Epidermal melanocyte (primary cell): Measurements from ENCODE around the gene WAC.
"Not testable (repeated sequence)": the region's sequence is repeated elsewhere in the genome, so short reads cannot be mapped to it uniquely, and the experiment has no call there.

Source experiments
- DNase-seq: peaks from one replicate; pipeline ENCODE4 v3.0.0; 2011; ENCODE audit warnings: low spot score; ENCODE audit not compliant: insufficient read length

WAC gene, protein sequence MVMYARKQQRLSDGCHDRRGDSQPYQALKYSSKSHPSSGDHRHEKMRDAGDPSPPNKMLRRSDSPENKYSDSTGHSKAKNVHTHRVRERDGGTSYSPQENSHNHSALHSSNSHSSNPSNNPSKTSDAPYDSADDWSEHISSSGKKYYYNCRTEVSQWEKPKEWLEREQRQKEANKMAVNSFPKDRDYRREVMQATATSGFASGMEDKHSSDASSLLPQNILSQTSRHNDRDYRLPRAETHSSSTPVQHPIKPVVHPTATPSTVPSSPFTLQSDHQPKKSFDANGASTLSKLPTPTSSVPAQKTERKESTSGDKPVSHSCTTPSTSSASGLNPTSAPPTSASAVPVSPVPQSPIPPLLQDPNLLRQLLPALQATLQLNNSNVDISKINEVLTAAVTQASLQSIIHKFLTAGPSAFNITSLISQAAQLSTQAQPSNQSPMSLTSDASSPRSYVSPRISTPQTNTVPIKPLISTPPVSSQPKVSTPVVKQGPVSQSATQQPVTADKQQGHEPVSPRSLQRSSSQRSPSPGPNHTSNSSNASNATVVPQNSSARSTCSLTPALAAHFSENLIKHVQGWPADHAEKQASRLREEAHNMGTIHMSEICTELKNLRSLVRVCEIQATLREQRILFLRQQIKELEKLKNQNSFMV

DNA sequence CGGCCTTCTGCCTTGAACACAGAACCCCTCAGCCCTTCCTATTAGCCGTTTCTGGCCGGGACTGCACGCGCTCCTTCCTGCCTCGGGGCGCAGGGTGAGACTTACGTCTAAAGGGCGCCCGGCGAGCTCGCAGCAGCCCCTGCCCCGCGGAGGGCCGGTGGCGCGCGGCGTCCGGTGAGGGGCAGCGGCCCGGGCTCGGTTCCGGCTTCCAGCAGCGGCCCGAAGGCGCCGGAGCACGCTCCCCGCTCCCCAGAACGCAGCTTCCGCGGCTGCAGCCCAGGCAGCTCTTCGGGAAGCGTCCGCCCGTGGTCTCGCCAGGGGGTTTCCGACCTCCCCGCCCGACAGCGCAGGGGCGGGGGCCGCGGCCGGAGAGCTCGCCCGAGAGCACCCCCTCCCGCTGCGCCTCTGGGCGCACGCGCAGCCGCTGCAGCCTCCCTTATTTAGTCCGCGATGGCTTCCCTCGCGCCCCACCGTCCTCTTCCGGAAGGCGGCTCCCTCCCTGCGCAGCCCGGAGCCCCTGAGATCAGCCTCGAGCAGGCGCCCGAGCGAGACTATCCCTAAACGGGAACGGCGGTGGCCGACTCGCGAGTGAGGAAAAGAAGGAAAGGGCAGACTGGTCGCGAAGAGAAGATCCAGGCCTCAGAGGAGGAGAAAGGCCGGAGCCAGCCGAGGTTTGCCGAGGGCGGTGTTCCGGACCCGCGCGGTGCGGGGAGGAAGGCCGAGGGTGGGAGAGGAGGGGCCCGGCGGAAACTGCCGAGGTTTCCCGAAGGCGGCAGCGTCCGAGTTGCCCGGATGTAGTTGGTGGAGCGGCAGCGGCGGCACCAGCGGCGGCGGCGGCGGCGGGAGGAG lies at the start of gene WAC:
WAC (plus strand) TSS at position 782 of the 849 bp plus-strand sequence. CDS start 462 bp downstream, outside the sequence.
- DNase-seq, result peak; percentile 79

DNA sequence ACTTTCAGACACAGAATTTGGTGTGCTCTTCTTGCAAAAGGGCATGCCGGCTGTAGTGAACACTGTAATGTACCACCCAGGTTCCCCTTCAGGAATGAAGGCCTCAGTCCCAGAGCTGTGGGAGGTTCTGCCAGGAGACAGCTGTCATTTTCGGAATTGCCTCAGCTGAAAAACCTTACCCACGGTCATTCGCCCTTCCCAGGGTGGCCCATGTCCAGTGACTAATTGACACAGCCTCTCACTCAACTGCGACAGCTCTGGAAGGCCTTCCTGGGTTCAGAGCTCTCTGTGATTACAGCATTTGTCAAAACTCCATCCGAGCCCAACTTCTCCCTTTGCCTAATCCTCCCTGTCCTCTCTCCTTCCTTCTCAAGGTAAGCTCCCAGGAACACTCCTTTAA lies 43.7 kb upstream of the WAC start:
- no peak for DNase-seq

DNA sequence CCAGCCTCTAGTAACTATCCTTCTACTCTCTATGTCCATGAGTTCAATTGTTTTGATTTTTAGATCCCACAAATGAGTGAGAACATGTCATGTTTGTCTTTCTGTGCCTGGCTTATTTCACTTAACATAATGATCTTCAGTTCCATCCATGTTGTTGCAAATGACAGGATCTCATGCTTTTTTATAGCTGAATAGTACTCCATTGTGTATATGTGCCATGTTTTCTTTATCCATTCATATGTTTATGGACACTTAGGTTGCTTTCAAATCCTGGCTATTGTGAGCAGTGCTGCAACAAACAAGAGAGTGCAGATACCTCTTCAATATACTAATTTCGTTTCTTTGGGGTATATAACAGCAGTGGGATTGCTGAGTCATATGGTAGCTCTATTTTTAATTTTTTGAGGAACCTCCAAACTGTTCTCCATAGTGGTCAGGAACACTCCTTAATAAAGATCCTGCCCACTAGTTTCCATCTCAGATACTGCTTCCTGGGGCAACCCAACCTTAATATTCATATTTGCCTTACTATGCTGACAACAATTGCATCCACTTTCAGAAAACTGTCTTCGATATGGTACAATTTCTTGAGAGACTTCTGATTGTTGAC lies 42.6 kb upstream of the WAC start:
- not testable (repeated sequence) for DNase-seq

DNA sequence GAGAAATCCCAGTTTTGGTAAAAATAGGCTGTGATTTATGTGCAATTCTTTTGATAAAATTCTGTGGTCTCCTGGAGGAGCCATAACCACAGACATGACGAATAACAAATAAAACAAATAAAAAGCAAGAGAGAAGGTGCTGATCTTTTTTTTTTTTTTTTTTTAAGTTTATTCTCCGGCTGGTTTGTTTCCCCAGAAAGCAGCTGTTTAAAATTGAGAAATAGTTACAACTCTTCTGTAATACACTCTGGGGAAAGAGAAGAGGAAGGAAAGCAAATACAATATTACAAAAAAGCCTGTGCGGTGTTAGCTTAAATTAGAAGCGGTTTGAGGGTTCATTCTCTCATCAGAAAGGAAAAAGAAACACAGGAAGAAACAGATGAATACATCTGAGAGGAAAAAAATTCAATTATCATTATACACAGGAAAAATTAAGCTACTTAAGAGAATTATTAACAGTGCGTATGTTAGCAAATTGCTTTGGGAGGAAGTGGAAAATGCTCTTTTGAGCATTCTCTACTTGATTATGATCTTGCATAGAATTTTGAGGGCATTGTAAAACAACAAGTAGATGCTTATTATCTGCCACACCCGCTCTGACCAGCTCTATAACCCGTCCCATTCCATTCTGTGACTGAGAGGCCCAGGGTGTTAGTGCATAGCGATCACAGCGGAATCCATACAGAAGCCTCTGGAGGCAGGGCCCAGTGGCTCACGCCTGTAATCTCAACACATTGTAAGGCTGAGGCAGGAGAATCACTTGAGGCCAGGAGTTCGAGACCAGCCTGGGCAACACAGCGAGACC lies 40.6 kb upstream of the WAC start:
- no peak for DNase-seq

DNA sequence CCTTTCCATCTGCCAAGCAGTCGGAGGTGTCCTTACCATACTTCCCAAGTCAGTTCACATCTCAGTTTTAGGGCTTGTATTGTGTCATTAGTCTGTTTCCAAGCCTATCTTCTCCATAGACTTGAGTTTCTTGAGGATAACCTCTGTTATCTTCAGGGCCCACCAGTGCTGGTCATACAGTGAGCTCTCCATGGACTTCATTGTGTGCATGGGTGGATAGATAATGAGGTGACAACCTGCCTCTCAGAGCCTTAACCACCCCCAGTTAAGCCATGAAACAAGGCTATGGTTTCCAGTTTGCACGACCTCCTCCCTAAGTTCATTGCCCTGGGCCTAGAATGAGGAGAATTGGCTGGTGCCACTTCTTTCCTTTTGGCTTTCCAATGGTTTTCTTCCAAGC lies 38.5 kb upstream of the WAC start:
- DNase-seq, result no peak

DNA sequence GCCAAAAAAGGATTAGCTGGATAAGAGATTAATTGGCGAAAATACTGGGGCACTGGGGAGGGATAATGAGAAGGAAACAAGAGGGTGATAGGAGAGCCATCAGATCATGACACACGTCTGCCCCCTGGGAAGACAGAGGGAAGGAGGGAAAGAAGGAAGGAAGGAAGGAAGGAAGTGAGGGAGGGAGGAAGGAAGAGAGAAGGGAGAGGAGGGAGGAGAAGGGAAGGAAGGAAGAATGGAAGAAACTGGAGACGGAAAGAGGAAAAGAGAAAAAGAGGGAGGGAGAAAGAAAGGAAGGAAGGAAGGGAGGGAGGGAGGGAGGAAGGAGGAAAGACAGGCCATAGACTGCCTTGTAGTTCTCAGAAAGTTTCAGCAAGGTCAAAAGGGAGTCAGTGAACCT lies 37.8 kb upstream of the WAC start:
- no peak for DNase-seq

DNA sequence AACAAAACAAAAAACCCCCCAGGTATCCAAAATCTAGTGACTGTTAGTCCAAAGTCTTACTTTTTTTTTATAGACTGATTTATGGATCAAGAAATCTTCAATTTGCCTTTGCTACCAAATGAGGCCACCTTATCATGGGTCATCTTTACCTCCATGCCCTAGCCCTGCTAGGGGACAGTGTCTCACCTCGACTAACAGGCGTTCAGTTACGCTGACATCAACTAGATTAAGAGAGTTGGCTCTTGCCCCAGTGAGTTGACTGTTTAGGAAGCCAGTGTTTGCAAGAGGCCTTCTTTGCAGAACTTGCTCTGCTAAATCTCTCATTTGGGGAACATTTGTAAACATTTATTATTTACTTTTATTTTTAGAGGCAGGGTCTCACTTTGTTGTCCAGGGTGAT lies 36.9 kb upstream of the WAC start:
- no peak for DNase-seq

DNA sequence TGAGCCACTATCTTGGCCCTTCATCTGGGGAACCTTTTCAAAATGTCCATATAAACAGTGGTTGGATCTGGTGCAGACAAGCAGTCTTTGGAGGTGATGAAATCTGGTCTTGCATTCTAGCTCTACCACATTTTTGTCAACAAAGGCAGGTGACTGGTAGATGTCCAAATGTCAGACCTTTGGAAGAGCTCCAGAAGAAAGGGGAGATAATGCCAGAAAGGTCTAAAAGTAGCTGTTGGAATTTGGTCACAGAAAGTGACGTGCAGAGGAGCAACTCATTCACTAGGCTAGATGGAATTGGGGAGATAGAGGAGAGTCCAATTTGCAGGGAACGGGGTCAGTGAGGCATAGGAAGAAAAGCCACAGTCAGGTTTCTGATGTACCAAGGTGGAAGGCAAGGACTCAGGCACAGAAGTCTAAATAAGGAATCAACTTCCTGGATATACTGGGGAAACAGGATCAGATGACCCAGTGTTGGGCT lies 36.4 kb upstream of the WAC start:
- no peak for DNase-seq

DNA sequence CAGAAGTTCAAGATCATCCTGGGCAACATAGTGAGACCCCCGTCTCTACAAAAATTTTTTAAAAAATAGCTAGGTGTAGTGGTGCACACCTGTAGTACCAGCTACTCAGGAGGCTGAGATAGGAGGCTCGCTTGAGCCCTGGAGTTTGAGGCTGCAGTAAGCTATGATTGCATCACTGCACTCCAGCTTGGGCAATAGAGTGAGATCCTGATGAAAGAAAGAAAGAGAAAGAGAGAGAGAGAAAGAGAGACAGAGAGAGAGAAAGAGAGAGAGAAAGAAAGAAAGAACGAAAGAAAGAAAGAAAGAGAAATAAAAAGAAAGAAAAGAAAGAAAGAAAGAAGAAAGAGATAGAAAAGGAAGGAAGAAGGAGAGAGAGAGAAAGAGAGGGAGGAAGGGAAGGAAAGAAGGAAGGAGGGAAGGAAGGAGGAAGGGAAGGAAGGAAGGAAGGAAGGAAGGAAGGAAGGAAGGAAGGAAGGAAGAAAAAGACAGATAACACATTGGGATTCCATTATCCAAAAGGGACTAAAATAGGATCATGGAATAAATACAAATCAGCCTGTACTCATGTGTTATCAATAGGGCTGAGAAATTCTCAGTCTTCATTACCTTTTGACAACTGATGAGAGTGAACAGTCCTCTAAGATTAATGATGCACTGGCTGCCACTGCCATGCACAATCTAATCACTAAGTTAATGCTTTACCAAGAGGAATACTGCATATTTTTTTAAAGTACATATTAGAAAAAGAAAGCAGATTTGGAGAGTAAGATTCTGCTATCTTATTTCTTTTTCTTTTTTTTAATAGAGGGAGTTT lies 35.4 kb upstream of the WAC start:
- DNase-seq, result no peak

DNA sequence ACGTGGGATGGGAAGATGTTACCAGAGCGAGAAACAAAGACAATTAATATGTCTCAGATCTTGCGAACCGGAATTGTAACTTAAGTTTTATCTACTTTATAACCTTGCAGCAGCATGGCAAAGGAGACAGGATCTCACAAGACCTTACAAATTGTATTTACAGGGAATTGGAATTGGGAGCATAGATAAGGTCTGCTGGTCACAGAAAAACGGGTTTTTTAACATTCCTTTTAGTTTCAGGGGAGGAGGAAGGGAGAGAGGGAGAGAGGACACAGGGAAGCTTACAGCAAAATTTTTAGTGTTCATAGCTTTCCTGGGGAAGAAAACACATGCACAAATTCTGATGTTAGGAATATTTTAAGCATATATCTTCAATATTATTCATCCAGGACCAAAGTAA lies 32.7 kb upstream of the WAC start:
- not testable (repeated sequence) for DNase-seq

DNA sequence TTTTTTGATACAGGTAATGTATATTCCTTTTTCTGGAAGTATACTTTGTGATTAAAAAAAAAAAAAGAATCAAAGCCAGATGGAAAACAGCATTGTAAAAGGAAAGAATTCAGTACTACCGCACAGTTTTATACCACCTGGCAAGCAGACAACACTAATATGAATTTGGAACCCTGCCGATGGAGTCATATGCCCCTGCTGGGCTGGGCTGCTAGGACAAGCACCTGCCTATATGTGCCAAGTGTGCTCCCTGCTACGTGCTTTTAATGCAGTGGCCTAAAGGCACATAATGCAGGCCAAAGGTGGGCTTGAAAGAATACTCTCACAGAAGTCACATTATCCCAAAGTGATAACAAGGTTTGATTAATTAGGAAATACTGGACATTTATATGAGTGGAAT lies 29.8 kb upstream of the WAC start:
- DNase-seq, result no peak

DNA sequence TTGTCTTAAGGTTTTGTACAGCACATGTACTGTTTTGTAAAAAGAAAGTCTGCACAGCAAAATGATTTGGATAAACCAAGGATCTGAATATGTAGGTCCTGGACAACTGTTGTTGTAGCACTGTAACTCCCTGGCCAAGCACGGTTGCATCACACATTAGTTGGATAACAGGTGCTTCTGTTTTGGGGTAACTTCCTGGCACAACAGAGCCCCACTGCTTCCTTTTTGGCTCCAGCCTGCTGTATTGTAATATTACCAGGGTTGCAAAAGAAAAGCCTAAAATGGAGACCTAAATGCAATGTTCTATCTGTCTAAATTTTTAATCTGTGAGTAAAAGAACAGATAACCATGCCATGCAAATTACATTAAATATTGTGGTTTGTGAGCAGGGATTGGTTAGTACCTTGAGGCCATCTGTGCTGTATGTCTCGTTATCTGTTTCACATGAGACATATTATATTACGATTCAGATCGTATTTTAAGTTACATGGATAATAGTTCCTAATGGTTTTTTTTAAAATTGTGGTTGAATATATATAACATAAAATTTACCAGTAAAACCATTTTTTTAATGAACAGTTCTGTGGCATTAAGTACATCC lies 27.5 kb upstream of the WAC start:
- no peak for DNase-seq

DNA sequence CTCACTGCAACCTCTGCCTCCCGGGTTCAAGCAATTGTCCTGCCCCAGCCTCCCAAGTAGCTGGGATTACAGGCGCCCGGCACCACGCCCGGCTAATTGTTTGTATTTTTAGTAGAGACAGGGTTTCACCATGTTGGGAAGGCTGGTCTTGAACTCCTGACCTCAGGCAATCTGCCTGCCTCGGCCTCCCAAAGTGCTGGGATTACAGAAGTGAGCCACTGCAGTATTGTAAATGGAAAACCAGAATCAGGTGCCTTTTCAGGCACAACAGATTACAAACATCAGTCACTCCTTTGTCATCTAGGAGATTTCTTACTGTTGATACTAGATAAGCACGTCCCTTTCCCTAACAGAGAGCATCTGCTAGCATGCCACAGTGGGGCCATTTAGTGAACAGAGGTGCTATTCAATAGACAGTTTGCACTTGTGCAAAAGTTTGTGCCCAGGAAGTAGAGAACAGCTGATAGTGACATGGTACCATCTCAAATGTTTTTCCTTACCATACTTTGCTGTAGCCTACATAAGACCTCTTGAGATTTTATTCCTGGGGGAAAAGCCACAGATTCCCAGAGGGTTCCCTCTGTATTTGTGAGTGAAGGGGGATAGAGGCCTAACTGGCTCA lies 24.5 kb upstream of the WAC start:
- DNase-seq, result peak; percentile 22

DNA sequence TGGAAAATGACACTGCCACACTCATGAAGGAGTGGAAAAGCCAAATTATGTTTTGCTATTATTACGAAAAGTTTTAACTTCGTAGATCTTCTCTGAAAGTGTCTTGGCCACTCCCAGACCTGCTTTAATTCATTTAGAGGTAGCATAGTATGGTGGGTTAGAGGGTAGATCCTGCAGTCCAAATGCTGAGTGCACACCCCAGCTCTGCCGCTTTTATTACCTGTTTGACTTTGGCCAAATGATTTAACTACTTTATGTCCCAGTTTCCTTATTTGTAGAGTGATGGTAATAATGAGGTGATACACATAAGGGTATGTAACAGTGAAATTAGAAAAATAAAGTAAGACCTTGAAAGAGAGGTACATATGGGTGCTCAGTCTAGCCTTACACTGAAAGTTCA lies 23.6 kb upstream of the WAC start:
- no peak for DNase-seq

DNA sequence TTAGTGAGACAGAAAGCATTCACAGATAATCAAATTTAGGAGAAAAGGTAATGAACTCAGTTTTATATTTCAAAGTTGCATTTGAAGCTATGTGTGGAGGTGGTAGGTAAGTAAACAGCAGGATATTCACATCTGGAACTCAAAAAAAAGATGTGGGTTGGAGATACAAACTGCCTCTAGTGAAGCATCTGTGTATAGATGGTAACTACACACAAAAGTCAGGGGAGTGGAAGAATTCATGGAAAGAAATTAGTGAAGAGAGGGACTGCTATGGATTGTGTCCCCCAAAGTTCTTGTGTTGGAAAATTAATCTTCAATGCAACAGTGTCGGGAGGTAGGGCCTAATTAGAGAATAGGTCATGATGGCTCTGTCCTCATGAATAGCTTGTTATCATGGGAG lies 18.3 kb upstream of the WAC start:
- no peak for DNase-seq

DNA sequence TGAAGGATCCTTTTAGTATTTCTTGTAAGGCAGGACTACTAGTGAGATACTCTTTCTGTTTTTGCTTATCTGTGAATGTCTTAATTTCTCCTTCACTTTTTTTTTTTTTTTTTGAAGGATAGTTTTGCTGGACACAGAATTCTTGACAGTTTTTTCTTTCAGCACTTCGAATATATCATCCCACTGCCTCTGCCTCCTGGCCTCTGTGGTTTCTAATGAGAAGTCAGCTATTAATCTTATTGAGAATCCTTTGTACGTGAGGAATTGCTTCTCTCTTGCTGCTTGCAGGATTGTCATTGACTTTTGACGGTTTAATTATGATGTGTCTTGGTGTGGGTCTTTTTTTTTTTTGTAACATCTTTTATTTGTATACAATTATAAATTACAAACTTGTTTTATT lies 12.6 kb upstream of the WAC start:
- no peak for DNase-seq

DNA sequence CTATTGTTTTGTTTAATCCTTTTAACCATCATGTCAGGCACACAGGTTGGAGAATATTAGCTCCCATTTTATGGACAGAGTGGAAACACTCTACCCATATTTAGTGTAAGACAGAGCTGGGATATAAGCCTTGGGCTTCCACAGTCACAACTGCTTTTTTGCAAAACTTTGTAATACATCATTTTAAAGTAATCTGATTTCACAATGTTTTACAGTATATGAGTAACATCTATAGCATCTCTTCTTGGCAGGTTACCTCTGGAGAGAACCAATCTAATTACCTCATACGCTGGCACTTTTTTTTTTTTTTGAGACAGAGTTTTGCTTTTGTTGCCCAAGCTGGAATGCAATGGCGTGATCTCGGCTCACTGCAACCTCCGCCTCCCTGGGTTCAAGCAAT lies 12.1 kb upstream of the WAC start:
- DNase-seq, result not testable (repeated sequence)

DNA sequence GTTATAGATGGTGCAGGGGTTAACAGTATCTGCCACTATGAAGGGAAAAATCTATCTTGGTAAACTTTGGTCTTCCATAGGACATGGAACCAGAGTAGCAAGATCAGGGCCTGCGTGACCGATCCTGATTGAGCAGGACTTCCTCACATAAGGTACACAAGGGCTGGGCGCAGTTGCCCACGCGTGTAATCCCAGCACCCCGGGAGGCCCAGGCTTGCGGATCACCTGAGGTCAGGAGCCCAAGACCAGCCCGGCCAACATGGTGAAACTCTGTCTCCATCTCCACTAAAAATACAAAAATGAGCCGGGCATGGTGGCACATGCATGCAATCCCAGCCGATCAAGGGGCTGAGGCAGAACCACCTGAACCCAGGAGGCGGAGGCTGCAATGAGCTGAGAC lies 11.0 kb upstream of the WAC start:
- not testable (repeated sequence) for DNase-seq

DNA sequence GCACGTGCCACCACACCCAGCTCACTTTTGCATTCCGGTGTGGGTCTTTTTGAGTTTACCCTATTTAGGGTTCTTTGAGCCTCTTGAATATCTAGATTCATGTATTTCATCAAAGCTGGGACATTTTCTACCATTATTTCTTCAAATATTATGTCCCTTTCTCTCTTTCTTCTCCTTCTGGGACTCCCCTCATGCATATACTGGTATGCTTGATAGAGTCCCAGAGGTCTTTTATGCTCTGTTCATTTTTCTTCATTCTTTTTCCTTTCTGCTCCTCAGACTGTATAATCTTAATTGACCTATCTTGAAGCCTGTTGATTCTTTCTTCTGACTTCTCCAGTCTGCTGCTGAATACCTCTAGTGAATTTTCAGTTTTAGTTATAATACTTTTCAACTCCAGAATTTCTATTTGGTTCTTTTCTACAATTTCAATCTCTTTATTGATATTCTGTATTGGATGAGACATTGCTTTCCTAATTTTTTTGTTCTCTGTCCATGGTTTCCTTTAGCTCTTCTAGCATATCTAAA lies 9.1 kb upstream of the WAC start:
- no peak for DNase-seq
